ENCODE measurements around the gene SAFB.
"Not testable (repeated sequence)": the region's sequence is repeated elsewhere in the genome, so short reads cannot be mapped to it uniquely, and the experiment has no call there.

The SAFB gene

GRCh38 chr19:5595745-5596144, 27.1 kb upstream of the SAFB start:
- no peak for DNase-seq

GRCh38 chr19:5600797-5601196, 22.1 kb upstream of the SAFB start:
- no peak for DNase-seq

- no peak for DNase-seq
Measured at GRCh38 chr19:5603626-5604025, 19.3 kb upstream of the SAFB start.

GRCh38 chr19:5605362-5605761, 17.5 kb upstream of the SAFB start:
- no peak for DNase-seq

- no peak for DNase-seq
Measured at GRCh38 chr19:5607318-5608275, 15.3 kb upstream of the SAFB start.

- no peak for DNase-seq
Measured at GRCh38 chr19:5608291-5608690, 14.6 kb upstream of the SAFB start.

GRCh38 chr19:5608766-5609165, 14.1 kb upstream of the SAFB start:
- not testable (repeated sequence) for DNase-seq

GRCh38 chr19:5609881-5610448, 12.9 kb upstream of the SAFB start:
- no peak for DNase-seq

- no peak for DNase-seq
Measured at GRCh38 chr19:5612891-5613865, 9.7 kb upstream of the SAFB start.

- DNase-seq: no peak
Measured at GRCh38 chr19:5615756-5616327, 7.0 kb upstream of the SAFB start.

- no peak for DNase-seq
Measured at GRCh38 chr19:5617080-5617479, 5.8 kb upstream of the SAFB start.

- no peak for DNase-seq
Measured at GRCh38 chr19:5618591-5618990, 4.3 kb upstream of the SAFB start.

GRCh38 chr19:5619946-5620345, 2.9 kb upstream of the SAFB start:
- DNase-seq: no peak

GRCh38 chr19:5621311-5621944, 1.5 kb upstream of the SAFB start:
- no peak for DNase-seq

GRCh38 chr19:5621945-5622464, 878 bp upstream of the SAFB start:
- peak; percentile 16 for DNase-seq

- peak; percentile 12 for DNase-seq
Measured at GRCh38 chr19:5623397-5624017, 624 bp downstream of the SAFB start.

GRCh38 chr19:5624018-5624663, 1.3 kb downstream of the SAFB start:
- peak; percentile 5 for DNase-seq

- DNase-seq: no peak
Measured at GRCh38 chr19:5624741-5625278, 1.9 kb downstream of the SAFB start.

- no peak for DNase-seq
Measured at GRCh38 chr19:5625641-5626040, 2.8 kb downstream of the SAFB start.

GRCh38 chr19:5627395-5627904, 4.6 kb downstream of the SAFB start:
- DNase-seq: no peak

GRCh38 chr19:5628461-5628860, 5.6 kb downstream of the SAFB start:
- DNase-seq: no peak
